H9 (cell line): ENCODE results near the gene NPB. TPM values are rescaled to one million over a fixed set of nuclear protein-coding genes. Genes with fewer than 3 reads are reported as not detected.

Experiments
- DNase-seq: peaks from one replicate; pipeline ENCODE4 v3.0.0-alpha.2; 2017
- H2AFZ ChIP-seq: one replicate; pipeline ENCODE4 v1.6.1; 2013; ENCODE audit warnings: mild to moderate bottlenecking, low read length, control low read depth, moderate library complexity
- H2AK5ac ChIP-seq: 2 replicates; pipeline ENCODE4 v1.6.1; 2013; ENCODE audit warnings: low read length, control low read depth, mixed read lengths; ENCODE audit not compliant: insufficient read length
- H2BK120ac ChIP-seq: one replicate; pipeline ENCODE4 v1.6.1; 2013; ENCODE audit warnings: low read depth, mild to moderate bottlenecking, low read length, control low read depth, inconsistent platforms; ENCODE audit not compliant: poor library complexity, severe bottlenecking
- H2BK12ac ChIP-seq: 2 replicates; pipeline ENCODE4 v1.6.1; 2013; ENCODE audit warnings: low read length, control low read depth, mixed read lengths, low read depth; ENCODE audit not compliant: insufficient read length
- H2BK15ac ChIP-seq: 2 replicates; pipeline ENCODE4 v1.6.1; 2013; ENCODE audit warnings: low read depth, low read length, control low read depth
- H2BK20ac ChIP-seq: one replicate; pipeline ENCODE4 v1.6.1; 2013; ENCODE audit warnings: low read depth, mild to moderate bottlenecking, low read length, control low read depth, inconsistent platforms; ENCODE audit not compliant: poor library complexity, severe bottlenecking
- H2BK5ac ChIP-seq: 2 replicates; pipeline ENCODE4 v1.6.1; 2013; ENCODE audit warnings: low read length, control low read depth, mixed read lengths; ENCODE audit not compliant: insufficient read length
- H3K14ac ChIP-seq: 2 replicates; pipeline ENCODE4 v1.6.1; 2013; ENCODE audit warnings: low read length, control low read depth; ENCODE audit not compliant: insufficient read depth
- H3K18ac ChIP-seq: 2 replicates; pipeline ENCODE4 v1.6.1; 2013; ENCODE audit warnings: low read depth, mild to moderate bottlenecking, mixed read lengths, low read length, control low read depth; ENCODE audit not compliant: insufficient read length
- H3K23ac ChIP-seq: 2 replicates; pipeline ENCODE4 v1.6.1; 2013; ENCODE audit warnings: low read length, control low read depth, mixed read lengths, low read depth; ENCODE audit not compliant: insufficient read length
- H3K23me2 ChIP-seq: 2 replicates; pipeline ENCODE4 v1.6.1; 2013; ENCODE audit warnings: low read depth, mild to moderate bottlenecking, mixed read lengths, low read length, control low read depth; ENCODE audit not compliant: insufficient read length, poor library complexity, severe bottlenecking
- H3K27ac ChIP-seq: 2 replicates; pipeline ENCODE4 v1.5.1; 2013; ENCODE audit warnings: low read length, control low read depth, mixed read lengths, low read depth; ENCODE audit not compliant: insufficient read length
- H3K27me3 ChIP-seq: 2 replicates; pipeline ENCODE4 v1.6.1; 2013; ENCODE audit warnings: low read length, control low read depth, inconsistent platforms; ENCODE audit not compliant: insufficient read depth
- H3K4ac ChIP-seq: 2 replicates; pipeline ENCODE4 v1.6.1; 2013; ENCODE audit warnings: low read depth, mild to moderate bottlenecking, control low read depth, inconsistent platforms, low read length, moderate library complexity
- H3K4me1 ChIP-seq: 2 replicates; pipeline ENCODE4 v1.6.1; 2013; ENCODE audit warnings: low read length, control low read depth, inconsistent platforms; ENCODE audit not compliant: insufficient read depth
- H3K4me2 ChIP-seq: 2 replicates; pipeline ENCODE4 v1.6.1; 2013; ENCODE audit warnings: low read length, control low read depth, mixed read lengths; ENCODE audit not compliant: insufficient read length, insufficient read depth
- H3K56ac ChIP-seq: 2 replicates; pipeline ENCODE4 v1.6.1; 2013; ENCODE audit warnings: low read depth, mild to moderate bottlenecking, mixed read lengths, low read length, control low read depth; ENCODE audit not compliant: insufficient read length
- H3K79me1 ChIP-seq: 2 replicates; pipeline ENCODE4 v1.6.1; 2013; ENCODE audit warnings: low read depth, mild to moderate bottlenecking, moderate library complexity, low read length, control low read depth, inconsistent platforms; ENCODE audit not compliant: insufficient read depth, poor library complexity, severe bottlenecking
- H3K79me2 ChIP-seq: 2 replicates; pipeline ENCODE4 v1.6.1; 2013; ENCODE audit warnings: low read length, control low read depth, inconsistent platforms; ENCODE audit not compliant: insufficient read depth
- H3K9ac ChIP-seq: 2 replicates; pipeline ENCODE4 v1.6.1; 2013; ENCODE audit warnings: low read length, control low read depth, mixed read lengths; ENCODE audit not compliant: insufficient read length; ENCODE audit errors: extremely low read depth
- H3K9me3 ChIP-seq: one replicate; pipeline ENCODE4 v1.6.1; 2013; ENCODE audit warnings: low read depth, low read length, inconsistent platforms; ENCODE audit not compliant: control insufficient read depth
- H3T11ph ChIP-seq: one replicate; pipeline ENCODE4 v1.6.1; 2013; ENCODE audit warnings: mild to moderate bottlenecking, low read length, control low read depth, inconsistent platforms
- H4K20me1 ChIP-seq: one replicate; pipeline ENCODE4 v1.6.1; 2013; ENCODE audit not compliant: control insufficient read depth, insufficient read length, insufficient read depth
- H4K5ac ChIP-seq: 2 replicates; pipeline ENCODE4 v1.6.1; 2013; ENCODE audit warnings: low read depth, mild to moderate bottlenecking, mixed read lengths, low read length, control low read depth; ENCODE audit not compliant: insufficient read length
- H4K8ac ChIP-seq: replicated peaks from 2 replicates; pipeline ENCODE4 v1.6.1; 2013; ENCODE audit warnings: low read length, control low read depth, mixed read lengths, low read depth; ENCODE audit not compliant: insufficient read length
- H4K91ac ChIP-seq: 2 replicates; pipeline ENCODE4 v1.6.1; 2013; ENCODE audit warnings: low read depth, mild to moderate bottlenecking, moderate library complexity, mixed read lengths, low read length, control low read depth; ENCODE audit not compliant: insufficient read length
- H3K27ac Mint-ChIP-seq, 3 experiments: 2 replicates in 2 of 3; 3 replicates in 1 of 3; pipeline ENCODE4 v1.8.0; 2020 to 2021; ENCODE audit warnings: mixed read lengths in 3 of 3, mild to moderate bottlenecking in 1 of 3, moderate library complexity in 1 of 3
- H3K27me3 Mint-ChIP-seq: 2 replicates; pipeline ENCODE4 v1.8.0; 2021; ENCODE audit warnings: low read depth, mild to moderate bottlenecking, moderate library complexity, mixed read lengths
- H3K36me3 Mint-ChIP-seq, 3 experiments: 2 replicates in 2 of 3; 3 replicates in 1 of 3; pipeline ENCODE4 v1.8.0; 2020 to 2021; ENCODE audit warnings: low read depth in 3 of 3, mixed read lengths in 3 of 3; ENCODE audit not compliant: insufficient read depth in 1 of 3
- H3K4me1 Mint-ChIP-seq, 2 experiments: 2 replicates each; pipeline ENCODE4 v1.8.0; 2020; ENCODE audit warnings: mixed read lengths in 2 of 2
- H3K4me3 Mint-ChIP-seq, 2 experiments: 2 replicates in 1 of 2; 3 replicates in 1 of 2; pipeline ENCODE4 v1.8.0; 2020 to 2021; ENCODE audit warnings: mild to moderate bottlenecking in 2 of 2, mixed read lengths in 2 of 2, moderate library complexity in 1 of 2
- H3K9me3 Mint-ChIP-seq, 2 experiments: 2 replicates in 1 of 2; 3 replicates in 1 of 2; pipeline ENCODE4 v1.8.0; 2020; ENCODE audit warnings: mild to moderate bottlenecking in 2 of 2, mixed read lengths in 2 of 2, moderate library complexity in 1 of 2
- CTCF ChIP-seq: fragments of 200-600 bp; sonication (generic); conservative IDR thresholded peaks from 3 replicates; pipeline ENCODE4 v1.8.0; 2021; ENCODE audit warnings: antibody characterized with exemption, mild to moderate bottlenecking
- WGBS: extraction: QIAGEN DNeasy Blood & Tissue Kit; methylation state at CpG from one replicate; pipeline ENCODE4 v1.1.7; 2013; ENCODE audit warnings: missing lambda C conversion rate, low lambda C conversion rate, mixed read lengths; ENCODE audit not compliant: insufficient read length; ENCODE audit errors: extremely low coverage; 5-methylcytosine and 5-hydroxymethylcytosine counted together
- total RNA-seq: library from RNA; stranded (reverse); gene quantifications from 2 replicates; pipeline ENCODE4 v1.2.1, GENCODE V29; 2021

The NPB gene
- total RNA-seq, 1 experiment from 2014 or later = 2.1 TPM

GRCh38 chr17:81904600-81905423, 2.8 kb downstream of the NPB start:
- Histone ChIP-seq H3K4me1 (no peaks in the 10 kb centered on the region), H3K79me1 (no peaks in the 10 kb centered on the region), H3K9ac (no peak overlapping the region), H2AK5ac (no peak overlapping the region), H2BK20ac (no peak overlapping the region), H3K27me3 (no peaks in the 10 kb centered on the region; the same call in 1 of the 2 replicates), H3K23ac (no peak overlapping the region), H3K18ac (no peak overlapping the region), H3K14ac (no peak overlapping the region), H4K91ac (no peak overlapping the region), H3K4me2 (no peak overlapping the region), H3T11ph (no peak overlapping the region), H3K56ac (no peak overlapping the region), H2BK15ac (no peak overlapping the region), H3K23me2 (peaks cover 11% of the 10 kb centered on the region), H4K20me1 (no peaks in the 10 kb centered on the region), H2AFZ (no peak overlapping the region), H3K4ac (no peak overlapping the region), H2BK5ac (no peak overlapping the region), H2BK120ac (no peak overlapping the region), H4K8ac (no peak overlapping the region), H4K5ac (no peak overlapping the region), H2BK12ac (no peak overlapping the region), H3K27ac (no peak overlapping the region), H3K79me2 (no peaks in the 10 kb centered on the region), H3K9me3 (no peaks in the 10 kb centered on the region)
- no peak for TF ChIP-seq CTCF
- no peak for DNase-seq
- Mint-ChIP-seq H3K4me1 (peaks cover 0 to 3% of the 10 kb centered on the region in 2 experiments; a peak in 2 of 4 replicates), H3K27me3 (peaks cover 11% of the 10 kb centered on the region), H3K9me3 (no peaks in the 10 kb centered on the region), H3K36me3 (peaks cover 3 to 19% (median 9%) of the 10 kb centered on the region in 3 experiments; a peak in 6 of 7 replicates), H3K27ac (no peak overlapping the region), H3K4me3 (no peak overlapping the region)
- no CpG with 5 or more reads among the region's 28 CpGs for WGBS
